ENCODE results near the gene STK4. TPM values are rescaled to one million over a fixed set of nuclear protein-coding genes. Genes with fewer than 3 reads are reported as not detected.

The STK4 gene
- total and polyA plus RNA-seq, 9 donors = 8.3 to 27.5 (median 19.6) TPM

DNA sequence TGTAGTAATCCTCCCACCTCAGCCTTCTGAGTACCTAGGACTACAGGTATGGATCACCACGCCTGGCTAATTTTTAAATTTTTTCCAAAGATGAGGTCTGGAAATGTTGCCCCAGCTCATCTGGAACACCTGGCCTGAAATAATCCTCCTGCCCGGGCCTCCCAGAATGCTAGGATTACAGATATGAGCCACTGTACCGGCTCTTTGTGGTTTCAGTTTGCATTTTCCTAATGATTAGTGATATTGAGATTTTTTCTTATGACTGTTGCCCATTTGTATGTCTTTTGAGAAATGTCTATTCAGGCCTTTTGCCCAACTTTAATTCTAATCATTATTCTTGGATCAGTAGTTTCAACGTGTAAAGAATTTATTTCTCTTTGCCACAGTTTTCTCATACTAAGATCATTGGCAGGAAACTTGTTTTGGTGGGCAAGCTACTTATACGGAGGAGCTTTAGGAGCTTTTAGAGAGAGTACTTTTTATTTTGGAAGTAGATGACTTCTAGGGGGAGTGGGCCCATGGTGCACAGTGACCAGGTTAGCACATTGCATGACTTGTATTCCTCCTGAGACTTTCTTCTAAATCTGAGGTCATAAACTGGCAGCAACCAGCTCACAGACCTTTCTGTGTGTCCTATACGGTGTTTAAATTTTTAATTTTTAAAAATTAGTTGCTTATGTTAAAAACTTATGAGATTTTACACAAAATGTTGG, 62.3 kb downstream of the STK4 start:
- Histone ChIP-seq H3K27ac (no peak overlapping the region), H3K36me3 (no peaks in the 10 kb centered on the region), H3K9me3 (no peaks in the 10 kb centered on the region), H3K4me1 (ENCODE audit: insufficient read depth) (no peaks in the 10 kb centered on the region), H3K4me3 (no peak overlapping the region), H3K27me3 (no peaks in the 10 kb centered on the region)
- intact Hi-C loops (cut with DNase I) = no loop called here
- TF ChIP-seq EP300 (IDR thresholded peaks at IDR 0.05) (no peak), POLR2A (IDR thresholded peaks at IDR 0.05) (no peak)
- TF ChIP-seq, protein P1, sequence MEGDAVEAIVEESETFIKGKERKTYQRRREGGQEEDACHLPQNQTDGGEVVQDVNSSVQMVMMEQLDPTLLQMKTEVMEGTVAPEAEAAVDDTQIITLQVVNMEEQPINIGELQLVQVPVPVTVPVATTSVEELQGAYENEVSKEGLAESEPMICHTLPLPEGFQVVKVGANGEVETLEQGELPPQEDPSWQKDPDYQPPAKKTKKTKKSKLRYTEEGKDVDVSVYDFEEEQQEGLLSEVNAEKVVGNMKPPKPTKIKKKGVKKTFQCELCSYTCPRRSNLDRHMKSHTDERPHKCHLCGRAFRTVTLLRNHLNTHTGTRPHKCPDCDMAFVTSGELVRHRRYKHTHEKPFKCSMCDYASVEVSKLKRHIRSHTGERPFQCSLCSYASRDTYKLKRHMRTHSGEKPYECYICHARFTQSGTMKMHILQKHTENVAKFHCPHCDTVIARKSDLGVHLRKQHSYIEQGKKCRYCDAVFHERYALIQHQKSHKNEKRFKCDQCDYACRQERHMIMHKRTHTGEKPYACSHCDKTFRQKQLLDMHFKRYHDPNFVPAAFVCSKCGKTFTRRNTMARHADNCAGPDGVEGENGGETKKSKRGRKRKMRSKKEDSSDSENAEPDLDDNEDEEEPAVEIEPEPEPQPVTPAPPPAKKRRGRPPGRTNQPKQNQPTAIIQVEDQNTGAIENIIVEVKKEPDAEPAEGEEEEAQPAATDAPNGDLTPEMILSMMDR (IDR thresholded peaks at IDR 0.05) = no peak
- 85 to 88% (median 87%) methylated on average over 6 of the region's 6 CpGs for WGBS, 3 donors
- DNase-seq = no peak

DNA sequence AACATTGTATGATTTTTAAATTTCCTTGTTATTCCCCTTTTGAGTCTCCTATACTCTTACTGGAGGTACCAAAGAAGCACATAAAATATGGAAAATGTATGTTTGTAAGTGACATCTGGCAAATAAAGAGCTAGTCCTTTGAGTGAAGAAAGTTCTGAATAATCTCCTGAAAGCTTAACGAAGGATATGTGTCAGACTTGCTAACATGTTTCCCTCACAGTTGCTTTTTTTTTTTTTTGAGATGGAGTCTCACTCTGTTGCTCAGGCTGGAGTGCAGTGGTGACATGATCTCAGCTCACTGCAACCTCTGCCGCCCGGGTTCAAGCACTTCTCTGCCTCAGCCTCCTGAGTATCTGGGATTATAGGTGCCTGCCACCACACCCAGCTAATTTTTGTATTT, 63.6 kb downstream of the STK4 start:
- Histone ChIP-seq H3K27ac (no peak overlapping the region), H3K9me3 (no peaks in the 10 kb centered on the region), H3K4me3 (no peak overlapping the region), H3K36me3 (no peaks in the 10 kb centered on the region), H3K27me3 (no peaks in the 10 kb centered on the region), H3K4me1 (ENCODE audit: insufficient read depth) (no peaks in the 10 kb centered on the region)
- DNase-seq = no peak
- 96 to 99% (median 97%) methylated on average over 3 of the region's 3 CpGs for WGBS, 3 donors
- no peak for TF ChIP-seq POLR2A (IDR thresholded peaks at IDR 0.05)
- TF ChIP-seq, protein P1 (IDR thresholded peaks at IDR 0.05) = no peak
- TF ChIP-seq EP300 (IDR thresholded peaks at IDR 0.05) = no peak
- intact Hi-C loops (cut with DNase I) = no loop called here

DNA sequence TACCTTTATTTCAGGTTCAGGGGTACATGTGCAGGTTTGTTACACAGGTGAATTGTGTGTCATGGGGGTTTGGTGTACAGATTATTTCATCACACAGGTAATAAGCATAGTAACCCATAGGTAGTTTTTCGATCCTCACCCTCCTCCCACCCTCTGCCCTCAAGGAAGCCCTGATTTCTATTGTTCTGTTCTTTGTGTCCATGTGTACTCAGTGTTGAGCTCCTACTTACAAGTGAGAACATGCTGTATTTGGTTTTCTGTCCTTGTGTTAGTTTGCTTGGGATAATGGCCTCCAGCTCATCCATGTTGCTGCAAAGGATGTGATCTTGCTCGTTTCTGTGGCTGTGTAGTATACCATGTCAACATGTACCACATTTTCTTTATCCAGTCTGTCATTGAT, 66.0 kb downstream of the STK4 start:
- Histone ChIP-seq H3K4me1 (ENCODE audit: insufficient read depth) (peaks cover 3% of the 10 kb centered on the region), H3K27me3 (no peaks in the 10 kb centered on the region), H3K9me3 (no peaks in the 10 kb centered on the region), H3K27ac (no peak overlapping the region), H3K36me3 (no peaks in the 10 kb centered on the region), H3K4me3 (no peak overlapping the region)
- intact Hi-C loops (cut with DNase I) = no loop called here
- 92 to 96% (median 94%) methylated on average over 2 of the region's 2 CpGs for WGBS, 3 donors
- DNase-seq = no peak
- TF ChIP-seq, protein P1 (IDR thresholded peaks at IDR 0.05) = no peak
- no peak for TF ChIP-seq EP300 (IDR thresholded peaks at IDR 0.05)
- no peak for TF ChIP-seq POLR2A (IDR thresholded peaks at IDR 0.05)

DNA sequence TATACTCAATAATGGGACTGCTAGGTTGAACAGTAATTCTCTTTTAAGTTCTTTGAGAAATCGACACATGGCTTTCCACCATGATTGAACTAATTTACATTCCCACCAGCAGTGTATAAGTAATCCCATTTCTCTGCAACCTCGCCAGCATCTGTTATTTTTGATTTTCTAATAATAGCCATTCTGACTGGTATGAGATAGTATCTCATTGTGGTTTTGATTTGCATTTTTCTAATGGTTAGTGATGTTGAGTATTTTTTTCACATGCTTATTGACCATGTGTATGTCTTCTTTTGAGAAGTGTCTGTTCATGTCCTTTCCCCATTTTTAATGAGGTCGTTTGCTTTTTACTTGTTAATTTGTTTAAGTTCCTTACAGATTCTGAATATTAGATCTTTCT, 66.5 kb downstream of the STK4 start:
- no peak for DNase-seq
- Histone ChIP-seq H3K4me3 (no peak overlapping the region), H3K4me1 (ENCODE audit: insufficient read depth) (peaks cover 3% of the 10 kb centered on the region), H3K27ac (no peak overlapping the region), H3K27me3 (no peaks in the 10 kb centered on the region), H3K36me3 (no peaks in the 10 kb centered on the region), H3K9me3 (no peaks in the 10 kb centered on the region)
- 93 to 95% (median 95%) methylated on average over 3 of the region's 3 CpGs for WGBS, 3 donors
- TF ChIP-seq, protein P1 (IDR thresholded peaks at IDR 0.05) = no peak
- no peak for TF ChIP-seq EP300 (IDR thresholded peaks at IDR 0.05)
- TF ChIP-seq POLR2A (IDR thresholded peaks at IDR 0.05) = no peak
- intact Hi-C loops (cut with DNase I) = no loop called here

Data from ovary (tissue), 9 donors.